Pulmonary artery endothelial cell (primary cell): ENCODE measurements around the gene GOLGA6A. TPM values are rescaled to one million over a fixed set of nuclear protein-coding genes. Genes with fewer than 3 reads are reported as not detected.

ENCODE experiments used
- DNase-seq: peaks from one replicate; pipeline ENCODE4 v3.0.0-alpha.2; 2011; ENCODE audit warnings: low read depth, low spot score
- total RNA-seq: library from RNA; depleted of rRNA; stranded (reverse); fragments of >200 nt; gene quantifications from 2 replicates; pipeline ENCODE4 v1.2.3, GENCODE V29; 2014

Gene GOLGA6A
- total RNA-seq, 1 donor from 2014 or later: not detected

DNA sequence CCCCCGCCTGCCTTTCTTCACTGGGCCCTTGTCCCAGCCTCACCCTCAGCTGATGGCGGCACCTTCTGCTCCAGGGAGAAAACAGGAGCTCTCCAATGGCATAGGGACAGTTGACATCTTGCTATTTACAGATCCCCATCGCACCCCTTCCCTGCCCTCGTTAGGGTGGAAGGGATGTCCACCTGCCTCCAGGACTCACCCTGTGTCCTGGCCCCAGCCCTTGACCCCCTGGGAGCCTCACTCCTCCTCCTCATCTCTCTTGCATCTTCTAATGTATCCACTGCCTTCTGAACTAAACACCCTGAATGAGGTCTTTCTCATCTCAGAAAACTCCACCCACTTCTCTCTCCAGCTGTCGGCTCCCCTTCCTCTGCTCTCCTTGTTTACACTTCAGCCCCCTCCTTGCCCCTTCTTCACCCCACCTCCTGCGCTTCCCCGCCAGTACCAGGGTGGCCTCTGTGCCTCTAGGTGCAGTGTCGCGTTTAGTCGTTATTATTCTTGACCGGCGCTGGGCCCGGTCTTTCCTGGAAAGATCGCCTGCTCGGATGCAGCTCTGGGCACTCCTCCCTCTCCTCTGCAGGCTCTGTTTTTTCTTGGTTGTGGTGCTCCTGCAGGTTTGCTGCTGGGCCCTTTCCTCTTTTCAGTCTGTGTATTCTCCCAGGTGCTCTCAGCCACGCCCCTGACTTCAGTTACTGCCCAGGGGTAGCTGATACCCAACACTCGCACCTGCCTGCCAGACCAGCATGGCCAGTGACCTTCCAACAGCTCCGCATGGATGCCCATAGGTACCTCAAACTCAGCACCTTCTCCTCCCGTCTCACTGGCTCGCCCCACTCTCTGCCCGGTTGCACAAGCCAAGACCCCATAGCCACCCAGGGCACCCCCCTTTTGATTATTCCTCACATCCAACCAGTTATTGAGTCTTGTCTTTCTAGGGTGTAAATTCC lies 44.9 kb downstream of the GOLGA6A start:
- DNase-seq: no peak

DNA sequence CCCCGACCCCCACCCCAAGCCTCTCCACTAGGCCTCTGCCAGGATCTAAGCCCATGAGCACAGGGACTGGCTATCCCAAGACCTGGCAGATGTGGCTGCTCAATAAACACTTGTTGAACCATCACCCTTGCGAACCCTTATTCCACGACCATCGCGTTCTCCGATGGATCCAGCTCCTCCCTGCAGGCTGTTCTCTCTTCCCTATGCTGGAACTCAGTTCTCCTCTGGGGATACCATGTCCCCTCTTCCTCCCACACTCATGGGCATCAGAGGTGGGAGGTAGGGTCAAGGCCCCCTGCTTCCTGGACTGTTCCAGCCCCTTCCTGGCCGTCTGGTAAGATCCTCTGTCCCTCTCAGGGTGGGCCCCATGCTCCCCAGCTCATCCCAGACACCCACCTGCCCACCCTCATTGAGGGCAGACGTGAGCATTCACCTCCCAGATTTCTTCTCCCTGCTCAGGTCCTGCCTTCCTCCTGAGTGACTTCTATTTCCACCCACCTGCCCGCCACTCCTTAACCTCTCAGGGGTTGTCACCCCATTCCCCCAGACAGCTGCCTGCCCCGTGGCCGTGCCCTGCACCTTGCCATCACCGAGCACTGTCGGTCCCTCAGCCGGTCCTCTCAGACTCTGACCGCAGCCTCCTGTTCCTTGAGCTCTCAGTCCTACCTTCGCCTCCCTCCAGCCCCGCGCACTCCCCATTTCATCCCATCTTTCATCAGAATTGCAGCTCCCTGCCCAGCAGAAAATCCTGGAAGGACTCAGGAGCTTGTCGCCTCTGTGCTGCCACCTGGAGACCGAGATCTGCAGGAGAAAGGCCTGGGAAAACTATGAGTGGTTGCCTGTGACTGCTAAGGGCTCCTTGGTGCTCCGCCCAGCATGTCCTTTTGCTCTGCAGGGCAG lies 45.8 kb downstream of the GOLGA6A start:
- peak; percentile 39 for DNase-seq

DNA sequence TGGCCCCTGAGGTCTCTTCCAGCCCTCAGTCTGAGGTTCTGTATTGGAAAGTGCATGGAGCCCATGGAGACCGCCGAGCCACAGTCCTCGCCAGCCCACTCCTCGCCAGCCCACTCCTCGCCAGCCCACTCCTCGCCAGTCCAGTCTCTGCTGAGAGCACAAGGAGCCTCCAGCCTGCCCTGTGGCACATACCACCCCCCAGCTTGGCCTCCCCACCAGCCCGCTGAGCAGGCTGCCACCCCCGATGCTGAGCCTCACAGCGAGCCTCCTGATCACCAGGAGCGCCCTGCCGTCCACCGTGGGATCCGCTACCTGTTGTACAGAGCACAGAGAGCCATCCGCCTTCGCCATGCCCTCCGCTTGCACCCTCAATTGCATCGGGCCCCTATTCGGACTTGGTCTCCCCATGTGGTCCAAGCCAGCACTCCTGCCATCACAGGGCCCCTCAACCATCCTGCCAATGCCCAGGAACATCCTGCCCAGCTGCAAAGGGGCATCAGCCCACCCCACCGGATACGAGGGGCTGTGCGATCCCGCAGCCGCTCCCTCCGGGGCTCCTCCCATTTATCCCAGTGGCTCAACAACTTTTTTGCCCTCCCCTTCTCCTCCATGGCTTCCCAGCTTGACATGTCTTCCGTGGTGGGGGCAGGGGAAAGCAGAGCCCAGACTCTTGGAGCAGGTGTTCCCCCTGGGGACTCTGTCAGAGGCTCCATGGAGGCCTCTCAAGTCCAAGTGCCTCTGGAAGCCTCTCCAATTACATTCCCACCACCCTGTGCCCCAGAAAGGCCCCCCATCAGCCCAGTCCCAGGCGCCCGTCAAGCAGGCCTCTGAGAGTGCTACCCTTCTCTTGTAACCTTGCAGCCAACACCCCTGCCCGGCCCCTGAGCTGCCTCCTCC lies 47.0 kb downstream of the GOLGA6A start:
- no peak for DNase-seq

DNA sequence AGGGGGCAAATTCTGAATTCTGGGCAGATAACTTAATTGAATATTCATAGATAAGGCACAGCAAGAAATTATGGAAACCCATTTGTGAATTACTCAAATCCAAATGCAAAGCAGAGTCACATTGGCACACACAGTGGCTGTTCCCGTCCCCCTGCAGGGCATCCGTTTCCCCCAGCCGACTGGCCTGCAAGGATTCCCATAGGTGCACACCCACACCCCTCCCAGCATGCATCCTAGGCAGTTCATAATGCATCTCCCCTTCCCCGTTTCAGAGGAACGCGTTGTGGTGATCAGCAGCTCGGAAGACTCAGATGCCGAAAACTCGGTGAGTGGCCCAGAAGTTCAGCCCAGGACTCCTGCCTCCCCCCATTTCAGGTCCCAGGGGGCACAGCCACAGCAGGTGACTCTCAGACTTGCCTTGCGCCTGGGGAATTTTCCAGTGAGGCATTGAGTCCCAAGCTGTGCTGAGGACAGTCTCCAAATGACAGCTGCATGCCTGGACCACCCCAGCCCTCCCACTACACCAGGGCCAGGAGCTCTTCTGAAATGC lies 48.1 kb downstream of the GOLGA6A start:
- no peak for DNase-seq

DNA sequence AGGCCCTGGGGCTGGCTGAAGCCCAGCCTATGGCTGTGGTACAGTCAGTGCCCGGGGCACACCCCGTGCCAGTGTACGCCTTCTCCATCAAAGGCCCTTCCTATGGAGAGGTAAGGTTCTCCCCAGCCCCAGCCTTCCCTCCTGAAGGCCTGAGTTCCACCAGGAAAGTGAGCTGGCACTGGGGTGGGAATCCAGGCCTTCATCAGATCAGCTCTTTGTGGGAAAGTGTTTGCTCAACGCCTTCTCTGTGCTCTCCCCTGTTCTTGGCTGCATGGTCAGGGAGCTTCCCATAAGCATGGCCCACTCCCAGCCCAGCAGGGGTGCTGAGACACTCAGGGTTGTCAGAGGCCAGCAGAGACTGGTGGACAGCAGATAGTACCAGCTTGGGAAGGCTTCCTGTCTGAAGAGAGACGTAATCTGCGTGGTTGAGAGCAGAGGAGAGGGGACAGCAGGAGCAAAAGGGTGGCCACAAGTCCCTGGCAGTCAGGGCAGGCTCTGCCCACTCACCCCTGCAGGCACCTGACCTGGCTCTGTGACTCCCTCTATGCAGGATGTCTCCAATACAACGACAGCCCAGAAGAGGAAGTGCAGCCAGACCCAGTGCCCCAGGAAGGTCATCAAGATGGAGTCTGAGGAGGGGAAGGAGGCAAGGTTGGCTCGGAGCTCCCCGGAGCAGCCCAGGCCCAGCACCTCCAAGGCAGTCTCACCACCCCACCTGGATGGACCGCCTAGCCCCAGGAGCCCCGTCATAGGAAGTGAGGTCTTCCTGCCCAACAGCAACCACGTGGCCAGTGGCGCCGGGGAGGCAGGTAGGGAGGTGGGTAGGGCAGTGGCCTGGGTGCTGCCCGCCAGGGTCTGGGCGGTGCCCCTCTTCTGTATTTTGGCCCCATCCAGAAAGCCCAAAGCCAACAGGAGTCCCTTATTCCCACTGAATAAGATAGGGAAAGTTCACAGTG lies 49.5 kb downstream of the GOLGA6A start:
- DNase-seq: no peak

DNA sequence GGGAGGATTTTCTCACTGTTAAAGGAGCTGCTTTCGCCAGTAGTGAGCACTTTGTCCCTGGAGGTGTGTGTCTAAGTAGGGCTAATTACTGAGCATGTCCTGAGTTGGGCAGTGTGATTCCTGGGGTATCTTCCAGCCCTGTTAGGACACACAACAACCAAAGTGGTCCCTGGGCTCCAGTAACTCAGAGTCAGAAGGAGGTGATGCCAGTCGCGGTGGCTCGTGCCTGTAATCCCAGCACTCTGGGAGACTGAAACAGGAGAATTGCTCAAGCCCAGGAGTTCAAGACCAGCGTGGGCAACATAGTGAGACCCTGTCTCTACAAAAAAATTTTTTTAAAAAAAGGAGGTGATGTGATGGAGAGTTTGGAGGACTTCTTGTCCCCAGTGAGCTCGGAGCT lies 50.3 kb downstream of the GOLGA6A start:
- DNase-seq: no peak

DNA sequence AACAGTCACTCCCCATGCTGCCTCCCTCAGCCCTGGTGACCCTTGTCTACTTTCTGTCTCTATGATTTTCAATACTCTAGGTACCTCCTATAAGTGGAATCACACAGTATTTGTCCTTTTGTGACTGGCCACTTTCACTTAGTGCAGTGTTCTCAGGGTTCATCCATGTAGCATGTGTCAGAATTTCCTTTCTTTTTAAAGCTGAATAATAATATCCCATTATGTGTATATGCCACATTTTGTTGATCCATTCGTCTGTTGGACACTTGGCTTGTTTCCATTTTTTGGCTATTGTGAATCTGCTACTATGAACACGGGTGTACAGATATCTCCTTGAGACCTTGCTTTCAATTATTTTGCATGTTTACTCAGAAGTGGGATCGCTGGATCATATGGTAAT lies 53.7 kb downstream of the GOLGA6A start:
- no peak for DNase-seq

DNA sequence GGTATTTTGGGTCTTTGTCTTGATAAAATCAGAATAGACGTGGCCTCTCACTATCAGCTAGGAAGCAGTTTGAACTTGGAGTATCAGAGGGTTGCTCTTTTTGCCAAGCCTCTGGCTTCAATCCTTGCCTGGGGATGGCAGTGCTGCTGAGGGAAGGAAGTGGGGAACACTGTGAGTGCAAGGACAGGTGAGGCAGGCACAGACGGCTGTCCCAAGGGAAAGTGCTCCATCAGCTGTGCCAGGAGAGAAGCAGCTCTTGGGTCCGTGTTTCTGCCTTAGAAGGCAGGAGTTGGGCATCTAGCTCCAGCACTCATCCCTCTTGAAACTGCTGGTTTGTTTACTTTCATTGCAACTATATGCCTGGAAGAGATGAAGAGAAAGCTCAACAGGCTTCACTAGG lies 54.7 kb downstream of the GOLGA6A start:
- DNase-seq: no peak

DNA sequence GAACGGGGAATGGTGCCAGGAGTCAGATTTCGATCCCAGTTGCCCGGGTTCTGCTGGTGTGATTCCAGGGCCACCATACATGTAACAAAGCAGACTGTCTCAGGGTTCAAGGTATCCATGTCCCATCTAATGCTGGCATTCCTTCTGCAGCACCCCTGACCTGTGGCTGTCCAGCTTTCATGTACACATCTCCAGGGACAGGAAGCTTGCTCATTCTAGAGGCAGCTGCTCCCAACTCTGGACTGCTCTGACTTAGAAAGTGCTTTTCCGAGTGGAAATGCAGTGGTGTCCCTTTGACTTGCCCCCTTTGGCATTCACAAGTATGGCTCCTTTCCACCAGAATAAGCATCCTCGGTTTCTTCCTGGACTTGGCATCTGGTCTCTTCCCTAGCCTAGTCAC lies 56.9 kb downstream of the GOLGA6A start:
- DNase-seq: peak; percentile 45

DNA sequence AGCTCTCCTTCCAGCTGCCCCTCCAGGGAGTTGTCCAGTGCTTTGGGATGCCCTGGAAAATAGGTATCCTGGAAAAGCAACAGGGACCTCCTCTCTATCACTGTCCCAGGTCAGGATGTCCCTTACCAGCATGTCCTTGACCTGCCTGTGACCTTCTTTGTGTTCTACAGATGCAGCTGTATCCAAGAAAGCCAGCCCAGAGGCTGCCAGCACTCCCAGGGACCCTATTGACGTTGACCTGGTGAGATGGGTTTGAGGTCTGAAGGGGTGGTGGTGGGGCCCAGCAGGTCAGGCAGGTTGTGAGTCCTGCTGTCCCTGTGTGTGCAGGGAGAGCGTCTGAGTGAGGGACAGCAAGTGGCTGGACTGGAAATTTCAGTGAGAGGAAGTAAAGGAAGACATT lies 57.7 kb downstream of the GOLGA6A start:
- no peak for DNase-seq

- DNase-seq: no peak
Observed at GRCh38 chr15:74022706-74023470, 59.5 kb downstream of the GOLGA6A start.

Other genes with a start within 250 kb of the GOLGA6A start
- gene TBC1D21, start 209.0 kb downstream of the GOLGA6A start, total RNA-seq: not detected in 2 replicates
- gene LOXL1, start 156.1 kb downstream of the GOLGA6A start, total RNA-seq: 0.28 and 4.4 TPM in 2 replicates
- gene STOML1, start 90.3 kb downstream of the GOLGA6A start, total RNA-seq: 9.1 and 14.8 TPM in 2 replicates
- gene PML, start 87.8 kb downstream of the GOLGA6A start, total RNA-seq: 28.4 and 30.4 TPM in 2 replicates
- not detected in 2 replicates for gene ISLR2, start 48.0 kb upstream of the GOLGA6A start, total RNA-seq
- gene ISLR, start 91.2 kb upstream of the GOLGA6A start, total RNA-seq: not detected in 2 replicates
- not detected in 2 replicates for gene STRA6, start 120.2 kb upstream of the GOLGA6A start, total RNA-seq
- not detected in 2 replicates for gene CCDC33, start 153.8 kb upstream of the GOLGA6A start, total RNA-seq